K562 (cell line): Measurements from ENCODE around the gene ALX3. TPM values are rescaled to one million over a fixed set of nuclear protein-coding genes. Genes with fewer than 3 reads are reported as not detected.
A peak's percentile ranks its signal among the peaks of the same experiment; 100 is the strongest.

Experiments used
- BHLHE40 ChIP-seq: IDR thresholded peaks from 2 replicates; pipeline ENCODE4 v1.6.1; 2011; ENCODE audit warnings: low read length, improper control_type of control experiment
- BRF1 ChIP-seq: IDR thresholded peaks from 3 replicates; pipeline ENCODE4 v1.6.1; 2011; ENCODE audit warnings: borderline replicate concordance, mild to moderate bottlenecking; ENCODE audit not compliant: insufficient read length; ENCODE audit errors: extremely low read depth
- CHD2 ChIP-seq: IDR thresholded peaks from 2 replicates; pipeline ENCODE4 v1.6.1; 2011; ENCODE audit warnings: low read depth, low read length
- DACH1 ChIP-seq: fragments of 450-650 bp; IDR thresholded peaks from 2 replicates; pipeline ENCODE4 v1.6.1; 2018; ENCODE audit not compliant: partially characterized antibody
- FOXA1 ChIP-seq: fragments of 450-650 bp; IDR thresholded peaks from 2 replicates; pipeline ENCODE4 v1.6.1; 2016; ENCODE audit warnings: mild to moderate bottlenecking, borderline replicate concordance
- GABPB1 ChIP-seq: sonication (generic); formaldehyde crosslinking; IDR thresholded peaks from 2 replicates; pipeline ENCODE4 v1.8.0; 2022; ENCODE audit warnings: mild to moderate bottlenecking, missing genetic modification reagents
- HDAC2 ChIP-seq: fragments of 450-650 bp; IDR thresholded peaks from 2 replicates; pipeline ENCODE4 v1.6.1; 2016; ENCODE audit warnings: mild to moderate bottlenecking
- HSF4 ChIP-seq: fragments of 250-450 bp; sonication (Bioruptor Pico); IDR thresholded peaks from 2 replicates; pipeline ENCODE4 v2.1.2; 2022; ENCODE audit warnings: mild to moderate bottlenecking, moderate library complexity, borderline replicate concordance
- JUNB ChIP-seq: fragments of 450-650 bp; formaldehyde crosslinking; conservative IDR thresholded peaks from 2 replicates; pipeline ENCODE4 v1.4.0; 2020; ENCODE audit warnings: mild to moderate bottlenecking
- NR1H2 ChIP-seq: sonication (generic); formaldehyde crosslinking; IDR thresholded peaks from 2 replicates; pipeline ENCODE4 v1.4.0; 2020; ENCODE audit warnings: mild to moderate bottlenecking, missing genetic modification reagents
- SP2 ChIP-seq: IDR thresholded peaks from 2 replicates; pipeline ENCODE4 v1.6.1; 2011; ENCODE audit warnings: mild to moderate bottlenecking, low read depth, low read length, moderate library complexity; ENCODE audit not compliant: poor library complexity, severe bottlenecking; ENCODE audit errors: extremely low read depth
- STAG1 ChIP-seq: sonication (generic); formaldehyde crosslinking; IDR thresholded peaks from 2 replicates; pipeline ENCODE4 v1.5.0; 2020; ENCODE audit warnings: missing genetic modification reagents, borderline replicate concordance
- STAT5A ChIP-seq: IDR thresholded peaks from 2 replicates; pipeline ENCODE4 v1.6.1; 2012; ENCODE audit warnings: low read length, inconsistent platforms, borderline replicate concordance
- ZEB2 ChIP-seq: fragments of 450-650 bp; IDR thresholded peaks from 2 replicates; pipeline ENCODE4 v1.6.1; 2016
- ZNF165 ChIP-seq: fragments of 250-450 bp; sonication (Bioruptor Pico); IDR thresholded peaks from 2 replicates; pipeline ENCODE4 v1.4.0; 2020; ENCODE audit warnings: borderline replicate concordance
- ZNF584 ChIP-seq: fragments of 200-800 bp; sonication (Bioruptor generic); IDR thresholded peaks from 2 replicates; pipeline ENCODE4 v1.6.1; 2016; ENCODE audit warnings: low read depth, mild to moderate bottlenecking, missing genetic modification characterization, missing compliant biosample characterization
- polyA plus RNA-seq, 8 experiments: library from polyadenylated mRNA; depleted of rRNA in 4 of 8; stranded (reverse) in 5 of 8; unstranded in 3 of 8; fragments of >200 nt; fragmentation: Nextera tagmentation in 2 of 8; fragmentation: Illumina TruSeq in 1 of 8; extraction: Ambion mirVana in 2 of 8; extraction: Trizol in 1 of 8; gene quantifications; 2 replicates each; pipeline versions ENCODE4 v1.2.1 to v1.2.3, GENCODE V29; 2011 to 2014; ENCODE audit warnings: inconsistent platforms in 1 of 8, missing spikeins in 1 of 8
- total RNA-seq, 7 experiments: library from RNA; depleted of rRNA in 6 of 7; stranded (reverse); fragments of >200 nt in 6 of 7; fragmentation: Illumina TruSeq in 2 of 7; extraction: Trizol in 2 of 7; gene quantifications; 2 replicates each; pipeline versions ENCODE4 v1.2.1 to v1.2.3, GENCODE V29; 2011 to 2021; ENCODE audit warnings: low replicate concordance in 1 of 7
- TF ChIP-seq, protein P1 (sequence below), 3 experiments: fragments of 200-800 bp in 1 of 3; sonication (Bioruptor generic) in 1 of 3; sonication (generic) in 1 of 3; formaldehyde crosslinking in 1 of 3; IDR thresholded peaks; 2 replicates each; pipeline versions ENCODE4 v1.6.1 to v1.8.0; 2016 to 2022; ENCODE audit warnings: mild to moderate bottlenecking in 2 of 3, missing compliant biosample characterization in 2 of 3, missing genetic modification characterization in 2 of 3, missing genetic modification reagents in 1 of 3
- TF ChIP-seq, protein P2 (sequence below), 2 experiments: IDR thresholded peaks; 2 replicates each; pipeline ENCODE4 v1.6.1; 2011; ENCODE audit warnings: borderline replicate concordance in 1 of 2, control low read depth in 1 of 2, low read depth in 1 of 2, low read length in 1 of 2, mild to moderate bottlenecking in 1 of 2, mixed read lengths in 1 of 2, moderate library complexity in 1 of 2; ENCODE audit not compliant: insufficient read depth in 1 of 2, insufficient read length in 1 of 2, poor library complexity in 1 of 2, severe bottlenecking in 1 of 2; ENCODE audit errors: extremely low read depth in 1 of 2
- TF ChIP-seq, protein P3 (sequence below): sonication (generic); formaldehyde crosslinking; IDR thresholded peaks from 2 replicates; pipeline ENCODE4 v1.8.0; 2022; ENCODE audit warnings: mild to moderate bottlenecking, missing genetic modification reagents
- TF ChIP-seq, protein P4 (sequence below): fragments of 250-450 bp; sonication (Bioruptor Pico); IDR thresholded peaks from 2 replicates; pipeline ENCODE4 v1.9.0; 2021; ENCODE audit warnings: mild to moderate bottlenecking, inconsistent platforms
- TF ChIP-seq, protein P5 (sequence below): fragments of 250-450 bp; sonication (Bioruptor Pico); IDR thresholded peaks from 2 replicates; pipeline ENCODE4 v1.5.0; 2021; ENCODE audit warnings: mild to moderate bottlenecking, borderline replicate concordance

ALX3 gene
- total and polyA plus RNA-seq, 9 of the 15 experiments (the other 6 are each of a cell fraction or from before 2014, with no cell fraction given) = not detected

DNA sequence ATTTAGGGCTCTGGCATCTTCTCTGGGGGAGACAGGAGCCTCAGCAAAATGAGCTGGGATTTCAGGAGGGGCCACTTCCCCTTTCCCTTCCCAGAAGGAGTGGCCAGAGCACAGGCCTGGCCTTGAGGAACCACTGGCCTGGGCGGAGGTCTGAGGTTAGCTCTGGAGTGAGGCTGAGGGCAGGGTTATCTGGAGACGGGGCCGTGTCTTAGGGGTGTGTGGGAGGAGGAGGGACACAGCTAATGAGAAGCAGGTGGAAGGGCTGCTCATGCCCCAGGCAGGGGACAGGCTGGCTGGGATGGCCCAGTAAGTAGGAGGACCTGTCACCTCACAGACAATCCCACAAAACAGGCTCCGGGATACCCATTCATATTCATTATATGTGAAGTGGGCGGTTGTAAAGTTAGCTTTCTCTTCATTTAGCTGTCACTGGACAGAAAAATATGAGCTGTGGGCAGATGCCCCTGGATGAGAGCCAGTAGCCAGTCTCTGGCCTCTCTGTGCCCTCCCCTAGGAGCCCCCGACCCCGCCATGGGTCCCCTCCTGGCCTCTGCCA lies 12.4 kb downstream of the ALX3 start (continued):
- TF ChIP-seq, protein P1, sequence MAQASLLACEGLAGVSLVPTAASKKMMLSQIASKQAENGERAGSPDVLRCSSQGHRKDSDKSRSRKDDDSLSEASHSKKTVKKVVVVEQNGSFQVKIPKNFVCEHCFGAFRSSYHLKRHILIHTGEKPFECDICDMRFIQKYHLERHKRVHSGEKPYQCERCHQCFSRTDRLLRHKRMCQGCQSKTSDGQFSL (CRISPR knock-in tag; IDR thresholded peaks at IDR 0.05) = no peak
- TF ChIP-seq, protein P1 (tag; IDR thresholded peaks at IDR 0.05) = no peak
- TF ChIP-seq STAT5A (no peak), ZEB2 (no peak), ZNF584 (no peak), JUNB (no peak), FOXA1 (no peak), STAG1 (CRISPR knock-in tag) (no peak), DACH1 (no peak), BHLHE40 (0 out of 2 replicates have a peak, but pooled peaks have one; percentile 37), SP2 (no peak), HSF4 (no peak), NR1H2 (no peak), HDAC2 (no peak), GABPB1 (no peak), ZNF165 (no peak), CHD2 (no peak), BRF1 (no peak)
- TF ChIP-seq, protein P2, sequence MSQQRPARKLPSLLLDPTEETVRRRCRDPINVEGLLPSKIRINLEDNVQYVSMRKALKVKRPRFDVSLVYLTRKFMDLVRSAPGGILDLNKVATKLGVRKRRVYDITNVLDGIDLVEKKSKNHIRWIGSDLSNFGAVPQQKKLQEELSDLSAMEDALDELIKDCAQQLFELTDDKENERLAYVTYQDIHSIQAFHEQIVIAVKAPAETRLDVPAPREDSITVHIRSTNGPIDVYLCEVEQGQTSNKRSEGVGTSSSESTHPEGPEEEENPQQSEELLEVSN (IDR thresholded peaks at IDR 0.05; ENCODE audit: borderline replicate concordance in 1 of 2, extremely low read depth in 1 of 2, insufficient read depth in 1 of 2, insufficient read length in 1 of 2, low read depth in 1 of 2, low read length in 1 of 2, poor library complexity in 1 of 2, severe bottlenecking in 1 of 2) = no peak
- TF ChIP-seq, protein P3, sequence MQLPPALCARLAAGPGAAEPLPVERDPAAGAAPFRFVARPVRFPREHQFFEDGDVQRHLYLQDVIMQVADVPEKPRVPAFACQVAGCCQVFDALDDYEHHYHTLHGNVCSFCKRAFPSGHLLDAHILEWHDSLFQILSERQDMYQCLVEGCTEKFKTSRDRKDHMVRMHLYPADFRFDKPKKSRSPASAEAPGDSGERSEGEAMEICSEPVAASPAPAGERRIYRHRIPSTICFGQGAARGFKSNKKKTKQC (CRISPR knock-in tag) = no peak
- TF ChIP-seq, protein P4, sequence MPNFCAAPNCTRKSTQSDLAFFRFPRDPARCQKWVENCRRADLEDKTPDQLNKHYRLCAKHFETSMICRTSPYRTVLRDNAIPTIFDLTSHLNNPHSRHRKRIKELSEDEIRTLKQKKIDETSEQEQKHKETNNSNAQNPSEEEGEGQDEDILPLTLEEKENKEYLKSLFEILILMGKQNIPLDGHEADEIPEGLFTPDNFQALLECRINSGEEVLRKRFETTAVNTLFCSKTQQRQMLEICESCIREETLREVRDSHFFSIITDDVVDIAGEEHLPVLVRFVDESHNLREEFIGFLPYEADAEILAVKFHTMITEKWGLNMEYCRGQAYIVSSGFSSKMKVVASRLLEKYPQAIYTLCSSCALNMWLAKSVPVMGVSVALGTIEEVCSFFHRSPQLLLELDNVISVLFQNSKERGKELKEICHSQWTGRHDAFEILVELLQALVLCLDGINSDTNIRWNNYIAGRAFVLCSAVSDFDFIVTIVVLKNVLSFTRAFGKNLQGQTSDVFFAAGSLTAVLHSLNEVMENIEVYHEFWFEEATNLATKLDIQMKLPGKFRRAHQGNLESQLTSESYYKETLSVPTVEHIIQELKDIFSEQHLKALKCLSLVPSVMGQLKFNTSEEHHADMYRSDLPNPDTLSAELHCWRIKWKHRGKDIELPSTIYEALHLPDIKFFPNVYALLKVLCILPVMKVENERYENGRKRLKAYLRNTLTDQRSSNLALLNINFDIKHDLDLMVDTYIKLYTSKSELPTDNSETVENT = no peak
- TF ChIP-seq, protein P5, sequence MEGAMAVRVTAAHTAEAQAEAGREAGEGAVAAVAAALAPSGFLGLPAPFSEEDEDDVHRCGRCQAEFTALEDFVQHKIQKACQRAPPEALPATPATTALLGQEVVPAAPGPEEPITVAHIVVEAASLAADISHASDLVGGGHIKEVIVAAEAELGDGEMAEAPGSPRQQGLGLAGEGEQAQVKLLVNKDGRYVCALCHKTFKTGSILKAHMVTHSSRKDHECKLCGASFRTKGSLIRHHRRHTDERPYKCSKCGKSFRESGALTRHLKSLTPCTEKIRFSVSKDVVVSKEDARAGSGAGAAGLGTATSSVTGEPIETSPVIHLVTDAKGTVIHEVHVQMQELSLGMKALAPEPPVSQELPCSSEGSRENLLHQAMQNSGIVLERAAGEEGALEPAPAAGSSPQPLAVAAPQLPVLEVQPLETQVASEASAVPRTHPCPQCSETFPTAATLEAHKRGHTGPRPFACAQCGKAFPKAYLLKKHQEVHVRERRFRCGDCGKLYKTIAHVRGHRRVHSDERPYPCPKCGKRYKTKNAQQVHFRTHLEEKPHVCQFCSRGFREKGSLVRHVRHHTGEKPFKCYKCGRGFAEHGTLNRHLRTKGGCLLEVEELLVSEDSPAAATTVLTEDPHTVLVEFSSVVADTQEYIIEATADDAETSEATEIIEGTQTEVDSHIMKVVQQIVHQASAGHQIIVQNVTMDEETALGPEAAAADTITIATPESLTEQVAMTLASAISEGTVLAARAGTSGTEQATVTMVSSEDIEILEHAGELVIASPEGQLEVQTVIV (CRISPR knock-in tag) = no peak
